GM23248 (cell line): ENCODE measurements around the gene ATG10. TPM values are rescaled to one million over a fixed set of nuclear protein-coding genes. Genes with fewer than 3 reads are reported as not detected.
A peak's percentile ranks its signal among the peaks of the same experiment; 100 is the strongest.

ENCODE experiments used
- DNase-seq: peaks from one replicate; pipeline ENCODE4 v3.0.0-alpha.2; 2015
- H2AFZ ChIP-seq: fragments of 200-600 bp; sonication (generic); 2 replicates; pipeline ENCODE4 v1.6.1; 2016; ENCODE audit warnings: antibody characterized with exemption
- H3F3A ChIP-seq: fragments of 200-600 bp; sonication (generic); 2 replicates; pipeline ENCODE4 v1.6.1; 2016; ENCODE audit warnings: mild to moderate bottlenecking, antibody characterized with exemption, mixed run types; ENCODE audit not compliant: insufficient read depth
- H3K27ac ChIP-seq: fragments of 200-600 bp; sonication (generic); 2 replicates; pipeline ENCODE4 v1.5.1; 2016; ENCODE audit warnings: mild to moderate bottlenecking
- H3K27me3 ChIP-seq: fragments of 200-600 bp; sonication (generic); replicated peaks from 2 replicates; pipeline ENCODE4 v1.6.1; 2016; ENCODE audit warnings: mild to moderate bottlenecking; ENCODE audit not compliant: insufficient read depth
- H3K36me3 ChIP-seq: fragments of 200-600 bp; sonication (generic); 2 replicates; pipeline ENCODE4 v1.6.1; 2016; ENCODE audit warnings: low read depth, mild to moderate bottlenecking
- H3K4me1 ChIP-seq: fragments of 200-600 bp; sonication (generic); 2 replicates; pipeline ENCODE4 v1.6.1; 2016; ENCODE audit warnings: mild to moderate bottlenecking; ENCODE audit not compliant: insufficient read depth
- H3K4me2 ChIP-seq: fragments of 200-600 bp; sonication (generic); one replicate; pipeline ENCODE4 v1.6.1; 2016; ENCODE audit warnings: mild to moderate bottlenecking; ENCODE audit not compliant: unreplicated experiment
- H3K4me3 ChIP-seq: fragments of 200-600 bp; sonication (generic); 2 replicates; pipeline ENCODE4 v1.5.1; 2016; ENCODE audit warnings: mild to moderate bottlenecking
- H3K79me2 ChIP-seq: fragments of 200-600 bp; sonication (generic); 2 replicates; pipeline ENCODE4 v1.6.1; 2016; ENCODE audit warnings: mild to moderate bottlenecking; ENCODE audit not compliant: insufficient read depth
- H3K9ac ChIP-seq: fragments of 200-600 bp; sonication (generic); 2 replicates; pipeline ENCODE4 v1.6.1; 2016; ENCODE audit warnings: mild to moderate bottlenecking
- H3K9me2 ChIP-seq: fragments of 200-600 bp; sonication (generic); 2 replicates; pipeline ENCODE4 v1.6.1; 2016; ENCODE audit warnings: mixed run types, mild to moderate bottlenecking, moderate library complexity; ENCODE audit not compliant: insufficient read depth
- H3K9me3 ChIP-seq: fragments of 200-600 bp; sonication (generic); one replicate; pipeline ENCODE4 v1.6.1; 2017; ENCODE audit warnings: low read depth
- H4K20me1 ChIP-seq: fragments of 200-600 bp; sonication (generic); 2 replicates; pipeline ENCODE4 v1.6.0; 2016; ENCODE audit not compliant: insufficient read depth
- EZH2 ChIP-seq: fragments of 200-600 bp; sonication (generic); IDR thresholded peaks from 2 replicates; pipeline ENCODE4 v1.6.1; 2018; ENCODE audit warnings: antibody characterized with exemption, mild to moderate bottlenecking; ENCODE audit not compliant: insufficient read depth, poor library complexity, severe bottlenecking
- EZH2phosphoT487 ChIP-seq: fragments of 200-600 bp; sonication (generic); IDR thresholded peaks from 2 replicates; pipeline ENCODE4 v1.6.1; 2018; ENCODE audit warnings: antibody characterized with exemption, moderate library complexity, mild to moderate bottlenecking, low read depth; ENCODE audit not compliant: insufficient read depth
- WGBS, 2 experiments: methylation state at CpG; one replicate each; pipeline ENCODE4 v1.1.6; 2015 to 2017; ENCODE audit warnings: low lambda C conversion rate in 2 of 2, low coverage in 1 of 2; ENCODE audit errors: missing lambda C conversion rate in 2 of 2; 5-methylcytosine and 5-hydroxymethylcytosine counted together
- in situ Hi-C: fragments of 300-500 bp; cut with MboI; formaldehyde crosslinking; loops from 2 replicates; pipeline ENCODE4 v1.15.0; 2020
- polyA plus RNA-seq: library from polyadenylated mRNA; unstranded; fragments of >200 nt; fragmentation: Nextera tagmentation; extraction: Ambion mirVana; gene quantifications from 2 replicates; pipeline ENCODE4 v1.2.1, GENCODE V29; 2016
- total RNA-seq: library from RNA; depleted of rRNA; stranded (reverse); fragments of >200 nt; shearing (Covaris generic); gene quantifications from 2 replicates; pipeline ENCODE4 v1.2.3, GENCODE V29; 2014

Gene ATG10
- total and polyA plus RNA-seq, 2 experiments from 2014 or later = 6.5 to 9.0 TPM

GRCh38 chr5:82222597-82223574, 251.1 kb downstream of the ATG10 start:
- peak; percentile 10 for DNase-seq
- Histone ChIP-seq H2AFZ (no peak overlapping the region), H3K79me2 (no peaks in the 10 kb centered on the region)

GRCh38 chr5:82225525-82226172, 253.8 kb downstream of the ATG10 start:
- TF ChIP-seq EZH2 = no peak
- TF ChIP-seq EZH2phosphoT487 = no peak
- H3K9ac ChIP-seq = no peak overlapping the region
- in situ Hi-C loops = loop anchor here (25.0 kb wide), 1 partner anchor 713 kb away; no protein-coding TSS in a partner anchor
- no peaks in the 10 kb centered on the region for H3K9me3 ChIP-seq
- H4K20me1 ChIP-seq = no peaks in the 10 kb centered on the region
- H3K36me3 ChIP-seq = no peaks in the 10 kb centered on the region
- H3K4me1 ChIP-seq = 0 out of 2 replicates have a peak, but pooled peaks cover 3% of the 10 kb centered on the region
- H3K27ac ChIP-seq = no peak overlapping the region
- no peaks in the 10 kb centered on the region for H3K79me2 ChIP-seq
- no peak overlapping the region for H3K4me3 ChIP-seq
- H3K4me2 ChIP-seq = no peak overlapping the region
- H2AFZ ChIP-seq = peak overlapping the region; percentile 24
- WGBS, 2 experiments = 25 to 26% methylated on average over 7 of the region's 7 CpGs
- no peaks in the 10 kb centered on the region for H3K27me3 ChIP-seq
- no peaks in the 10 kb centered on the region for H3K9me2 ChIP-seq
- no peaks in the 10 kb centered on the region for H3F3A ChIP-seq
- DNase-seq = peak; percentile 61

More at GRCh38 chr5:82222597-82223574, 251.1 kb downstream of the ATG10 start:
- 73 to 77% methylated on average over 5 of the region's 5 CpGs for WGBS, 2 experiments
- Histone ChIP-seq H3F3A (no peaks in the 10 kb centered on the region), H3K9ac (no peak overlapping the region), H3K4me3 (no peak overlapping the region), H3K4me1 (0 out of 2 replicates have a peak, but pooled peaks cover 3% of the 10 kb centered on the region), H3K36me3 (no peaks in the 10 kb centered on the region), H3K27ac (no peak overlapping the region), H3K9me3 (no peaks in the 10 kb centered on the region), H4K20me1 (no peaks in the 10 kb centered on the region), H3K9me2 (no peaks in the 10 kb centered on the region), H3K4me2 (no peak overlapping the region), H3K27me3 (no peaks in the 10 kb centered on the region)
- TF ChIP-seq EZH2 (no peak), EZH2phosphoT487 (no peak)
- in situ Hi-C loops = no loop called here

- H3K27ac ChIP-seq = no peak overlapping the region
- H4K20me1 ChIP-seq = no peaks in the 10 kb centered on the region
- no peaks in the 10 kb centered on the region for H3K9me3 ChIP-seq
- H3K36me3 ChIP-seq = no peaks in the 10 kb centered on the region
- H2AFZ ChIP-seq = no peak overlapping the region
- no peak overlapping the region for H3K9ac ChIP-seq
- no peaks in the 10 kb centered on the region for H3K79me2 ChIP-seq
- in situ Hi-C loops = loop anchor here (25.0 kb wide), 1 partner anchor 723 kb away; no protein-coding TSS in a partner anchor
- H3K4me1 ChIP-seq = no peaks in the 10 kb centered on the region
- H3K9me2 ChIP-seq = no peaks in the 10 kb centered on the region
- H3K27me3 ChIP-seq = no peaks in the 10 kb centered on the region
- H3F3A ChIP-seq = no peaks in the 10 kb centered on the region
- WGBS, 2 experiments = 66 to 74% methylated on average over 5 of the region's 5 CpGs
- no peak for TF ChIP-seq EZH2phosphoT487
- TF ChIP-seq EZH2 = no peak
- no peak overlapping the region for H3K4me3 ChIP-seq
- H3K4me2 ChIP-seq = no peak overlapping the region
- no peak for DNase-seq
Measured at GRCh38 chr5:82234885-82235284, 263.1 kb downstream of the ATG10 start.

- no peaks in the 10 kb centered on the region for H3K4me1 ChIP-seq
- H4K20me1 ChIP-seq = no peaks in the 10 kb centered on the region
- TF ChIP-seq EZH2 (no peak), EZH2phosphoT487 (no peak)
- H3K4me3 ChIP-seq = no peak overlapping the region
- H3K4me2 ChIP-seq = no peak overlapping the region
- DNase-seq = no peak
- H3K9me2 ChIP-seq = no peaks in the 10 kb centered on the region
- no peak overlapping the region for H3K27ac ChIP-seq
- H3F3A ChIP-seq = no peaks in the 10 kb centered on the region
- 98 to 100% methylated on average over 2 of the region's 2 CpGs for WGBS, 2 experiments
- no peak overlapping the region for H3K9ac ChIP-seq
- no peaks in the 10 kb centered on the region for H3K9me3 ChIP-seq
- no peaks in the 10 kb centered on the region for H3K79me2 ChIP-seq
- no peaks in the 10 kb centered on the region for H3K27me3 ChIP-seq
- no peaks in the 10 kb centered on the region for H3K36me3 ChIP-seq
- H2AFZ ChIP-seq = no peak overlapping the region
- in situ Hi-C loops = loop anchor here (25.0 kb wide), 1 partner anchor 732 kb away; no protein-coding TSS in a partner anchor
Measured at GRCh38 chr5:82244151-82244550, 272.3 kb downstream of the ATG10 start.
